Hematopoietic multipotent progenitor cell (in vitro differentiated cells): Measurements from ENCODE around the gene YPEL5. TPM values are rescaled to one million over a fixed set of nuclear protein-coding genes. Genes with fewer than 3 reads are reported as not detected.
A peak's percentile ranks its signal among the peaks of the same experiment; 100 is the strongest.

Experiments
- DNase-seq, 3 donors: peaks; one replicate each; pipeline ENCODE4 v3.0.0-alpha.2; 2011 to 2015; ENCODE audit warnings: low read depth in 2 of 3, low spot score in 2 of 3
- total RNA-seq: library from RNA; depleted of rRNA; stranded (reverse); fragments of >200 nt; gene quantifications from one replicate; pipeline ENCODE4 v1.2.3, GENCODE V29; 2012

Gene YPEL5
- total RNA-seq, 1 donor = 89.4 TPM

DNA sequence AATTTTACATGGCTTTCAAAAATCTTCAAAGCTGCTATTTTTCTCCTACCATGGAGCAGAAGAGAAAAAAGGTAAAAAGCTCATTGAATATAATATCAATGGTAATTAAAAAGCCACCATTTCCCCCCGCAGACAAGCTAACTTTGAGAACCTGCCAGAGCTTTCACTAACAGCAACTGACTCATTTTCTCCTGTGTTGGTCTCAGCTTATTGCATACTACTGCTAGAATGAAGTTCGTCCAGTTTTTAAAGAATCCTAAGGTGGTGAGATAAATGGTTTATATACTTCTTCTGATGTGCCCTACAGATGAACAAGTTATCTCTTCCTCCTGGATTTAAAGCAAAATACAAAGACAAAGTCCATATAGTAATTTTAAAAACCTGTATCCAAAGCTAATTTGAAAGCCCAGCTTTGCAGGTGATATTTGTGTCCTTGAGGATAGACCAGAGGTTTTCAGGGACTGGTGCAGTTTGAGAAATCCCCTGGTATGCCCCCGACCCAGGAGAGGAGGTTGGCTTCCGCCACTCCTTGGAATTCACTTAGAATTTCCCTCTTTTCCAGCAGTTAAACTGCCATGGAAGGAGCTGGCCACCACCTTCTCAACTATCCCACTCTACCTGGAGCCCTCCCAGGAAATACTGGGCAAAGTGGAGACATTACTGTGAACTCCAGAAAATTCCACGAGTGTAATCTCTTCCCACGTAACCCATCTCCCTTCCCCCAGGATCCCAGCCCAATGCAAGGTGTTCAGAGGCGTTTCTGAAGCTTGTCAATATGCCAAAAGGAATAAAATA, 17.5 kb downstream of the YPEL5 start:
- DNase-seq = no peak

DNA sequence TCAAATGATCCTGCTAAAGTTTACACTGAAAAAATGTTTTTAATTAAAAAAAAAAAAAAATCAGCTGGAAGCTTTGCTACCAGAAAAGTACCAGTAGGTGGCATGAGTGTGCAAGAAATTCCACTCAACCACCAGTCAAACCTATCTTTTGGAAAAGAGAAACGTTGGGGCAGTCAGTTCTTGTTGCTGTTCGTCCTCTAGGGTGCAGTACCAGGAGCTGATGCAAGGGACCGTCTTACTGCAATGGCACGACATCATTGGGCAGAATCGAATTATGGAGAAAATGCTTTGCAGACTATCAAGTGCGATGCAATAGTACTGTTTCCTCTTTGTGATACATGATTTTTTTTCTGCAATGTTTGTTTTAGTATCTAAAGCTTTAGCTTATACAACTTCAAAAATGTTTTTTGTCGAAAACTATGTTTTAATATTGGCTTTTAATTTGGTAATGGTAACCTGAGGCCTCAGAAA, 18.3 kb downstream of the YPEL5 start:
- peak; percentile 44 to 96 (median 85) for DNase-seq

DNA sequence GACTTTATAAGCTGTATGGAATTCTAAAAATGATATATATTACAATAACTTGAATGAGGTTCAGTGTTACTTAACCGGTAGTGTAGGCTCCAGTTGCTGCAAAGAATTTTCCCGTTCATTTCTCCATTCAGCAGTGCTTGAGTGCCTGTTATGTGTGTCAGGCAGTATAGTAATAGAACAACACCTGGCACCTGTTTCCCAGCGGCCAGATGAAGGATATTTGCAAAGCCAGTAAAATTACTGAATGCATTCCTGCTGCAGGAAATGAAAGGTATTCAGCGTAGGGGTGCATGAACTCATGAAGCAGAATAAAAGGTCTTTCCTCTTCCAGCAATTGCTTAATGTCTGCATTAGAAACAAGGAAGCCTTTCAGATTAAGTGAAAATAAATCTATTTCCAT, 18.8 kb downstream of the YPEL5 start:
- DNase-seq = no peak

DNA sequence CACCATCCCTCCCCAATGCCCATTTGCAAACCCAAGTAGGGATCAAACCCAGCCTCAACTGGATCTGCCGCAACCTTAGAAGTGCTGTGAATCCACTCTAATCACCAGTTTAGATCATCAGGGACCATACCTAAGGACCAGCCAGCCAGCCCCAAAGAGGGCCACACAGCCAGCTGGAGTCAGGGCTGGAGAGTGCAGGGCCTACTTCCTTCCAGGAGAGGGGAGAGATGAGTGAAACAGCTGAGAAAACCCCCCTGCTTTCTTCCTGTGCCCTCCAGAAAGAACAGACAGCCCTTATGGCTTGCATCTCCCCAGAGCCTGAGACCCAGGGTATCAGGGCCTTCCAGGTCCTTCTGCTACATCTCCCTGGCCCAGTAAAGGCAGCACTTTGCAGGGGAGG, 25.8 kb downstream of the YPEL5 start:
- no peak for DNase-seq

DNA sequence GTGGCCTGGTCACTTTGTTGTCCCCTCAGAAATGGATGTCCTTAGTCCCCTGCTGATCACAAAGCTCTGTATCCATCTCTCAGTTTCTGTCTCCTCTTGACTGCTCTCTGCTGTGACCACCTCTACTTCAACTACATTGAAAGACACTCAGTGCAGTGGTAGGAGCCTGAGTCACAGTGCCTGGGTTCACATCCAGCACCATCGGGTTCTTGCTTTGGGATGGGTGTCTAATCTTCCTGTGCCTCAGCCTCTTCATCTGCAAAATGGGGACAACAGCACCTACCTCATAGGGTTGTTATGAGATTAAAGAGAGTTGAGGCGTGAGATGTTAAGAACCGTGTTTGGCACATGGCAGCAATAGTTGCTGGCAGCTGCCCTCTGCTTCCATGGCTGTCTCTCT, 30.6 kb downstream of the YPEL5 start:
- no peak for DNase-seq

DNA sequence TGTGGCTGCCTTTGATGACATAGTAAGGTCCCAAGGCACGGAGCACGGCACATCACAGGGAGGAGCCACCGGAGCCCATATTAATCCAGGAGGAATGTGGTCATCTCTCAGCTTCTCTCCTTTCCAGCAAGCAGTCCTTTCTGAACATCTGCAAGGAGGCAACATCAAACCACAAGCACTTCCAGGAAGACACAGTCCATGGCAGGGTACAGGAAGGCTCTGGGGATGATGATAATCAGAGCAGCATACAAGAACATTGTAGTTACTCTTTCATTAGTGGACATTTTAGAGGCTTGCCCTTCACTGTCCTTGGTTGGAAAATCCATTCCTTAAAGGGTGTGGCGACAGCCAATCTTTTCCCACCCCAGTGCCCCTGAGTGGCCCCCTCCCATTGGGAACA, 31.1 kb downstream of the YPEL5 start:
- no peak for DNase-seq

DNA sequence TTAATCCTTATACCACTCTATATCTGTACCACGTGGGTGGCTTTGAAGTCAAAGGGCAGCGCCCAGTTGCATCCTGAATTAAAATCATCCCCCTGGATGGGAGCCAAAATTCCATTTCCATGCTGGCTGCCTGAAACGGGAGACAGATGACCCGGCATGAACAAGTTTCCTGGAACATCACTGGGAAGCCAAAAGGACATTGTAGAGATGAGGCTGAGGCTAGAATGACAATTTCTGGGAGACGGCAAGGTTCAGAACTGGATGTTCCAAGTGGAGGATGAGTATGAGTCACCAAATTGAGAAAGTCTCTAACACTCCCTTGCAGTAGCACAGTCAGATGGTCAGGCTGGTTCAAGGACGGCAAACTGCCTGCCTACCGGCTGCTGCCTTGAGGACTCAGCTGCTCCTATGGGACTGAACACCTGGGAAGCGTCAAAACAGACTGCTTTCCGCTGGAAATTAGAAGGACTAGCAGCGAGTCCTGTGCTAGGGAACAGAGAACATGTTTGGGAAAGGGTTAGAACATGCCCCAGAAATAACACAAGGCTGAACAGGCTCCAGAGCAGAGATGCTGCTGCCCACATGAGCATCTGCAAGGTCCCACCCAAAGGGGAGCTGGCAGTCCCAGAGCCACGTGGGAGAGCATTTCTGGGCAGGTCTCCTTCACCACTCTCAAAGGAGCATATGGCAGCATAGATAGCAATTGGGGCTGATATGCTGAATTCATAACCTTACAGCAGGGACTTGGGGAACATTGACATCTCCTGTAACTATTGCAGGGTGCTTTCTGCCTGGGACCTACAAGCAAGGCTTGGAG, 32.0 kb downstream of the YPEL5 start:
- no peak for DNase-seq

DNA sequence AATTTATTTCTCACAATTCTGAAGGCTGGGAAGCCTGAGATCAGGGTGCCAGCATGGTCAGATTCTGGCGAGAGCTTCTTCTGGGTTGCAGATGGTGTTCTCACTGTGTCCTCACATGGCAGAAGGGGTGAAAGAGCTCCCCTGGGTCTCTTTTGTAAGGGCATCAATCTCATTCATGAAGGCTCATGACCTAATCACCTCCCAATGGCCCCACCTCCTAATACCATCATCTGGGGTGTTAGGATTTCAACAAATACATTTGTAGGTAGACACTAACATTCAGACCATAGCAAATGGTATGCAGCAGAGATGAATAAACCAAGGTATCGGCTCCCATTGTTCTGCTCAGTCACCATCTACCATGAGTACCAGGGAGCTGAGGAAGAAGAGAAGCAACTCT, 32.7 kb downstream of the YPEL5 start:
- no peak for DNase-seq

- DNase-seq = no peak
Observed at GRCh38 chr2:30180226-30180625, 33.4 kb downstream of the YPEL5 start.

DNA sequence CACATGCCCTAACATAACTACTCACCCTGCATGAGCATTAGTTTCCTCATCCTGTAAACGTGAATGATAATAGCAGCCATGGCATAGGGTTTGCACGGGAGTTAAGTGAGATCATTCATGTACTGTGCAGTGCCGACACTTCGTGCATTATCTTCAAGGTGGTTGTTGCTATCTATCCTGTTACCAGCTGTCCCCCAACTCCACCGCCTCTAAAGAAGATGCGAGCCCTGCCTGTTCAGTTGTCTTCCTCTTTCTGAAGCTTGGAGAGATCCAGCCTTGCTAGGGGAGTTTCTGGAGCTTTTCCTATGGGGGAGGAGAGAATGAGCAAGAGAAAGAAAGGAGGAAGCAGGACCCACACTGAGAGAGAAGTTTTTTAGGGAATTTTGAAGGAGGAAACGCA, 34.4 kb downstream of the YPEL5 start:
- no peak for DNase-seq

GRCh38 chr2:30184035-30184434, 37.2 kb downstream of the YPEL5 start:
- DNase-seq = no peak

DNA sequence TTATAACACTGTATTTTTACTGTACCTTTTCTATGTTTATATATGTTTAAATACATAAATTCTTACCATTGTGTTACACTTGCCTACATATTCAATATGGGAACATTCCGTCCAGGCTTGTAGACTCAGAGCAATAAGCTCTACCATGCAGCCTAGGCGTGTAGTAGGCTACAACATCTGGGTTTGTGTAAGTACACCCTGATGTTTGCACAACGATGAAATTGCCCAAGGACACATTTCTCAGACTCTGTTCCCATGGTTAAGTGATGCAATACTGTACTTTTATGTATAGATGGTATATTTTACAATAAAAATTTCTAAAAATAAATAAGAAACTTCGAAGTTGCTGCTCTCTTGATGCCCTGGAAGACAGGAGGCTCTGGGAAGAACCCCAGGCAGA, 38.4 kb downstream of the YPEL5 start:
- no peak for DNase-seq

DNA sequence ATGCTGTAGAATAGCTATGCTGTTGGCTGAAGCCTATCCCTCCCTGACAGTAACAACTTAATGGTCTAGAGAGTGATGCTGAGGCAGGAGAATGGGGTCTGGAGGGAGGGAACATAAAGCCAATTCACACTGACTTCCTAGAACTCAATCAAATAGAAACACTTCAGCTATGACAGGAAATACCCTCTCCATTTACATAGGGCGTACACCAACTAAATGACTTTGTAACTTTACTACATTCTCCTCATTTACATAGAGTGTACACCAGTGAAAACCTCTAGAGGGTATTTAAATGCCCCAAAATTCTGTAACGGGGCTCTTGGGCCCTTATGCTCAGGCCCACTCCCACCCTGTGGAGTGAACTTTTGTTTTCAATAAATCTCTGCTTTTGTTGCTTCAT, 41.5 kb downstream of the YPEL5 start:
- no peak for DNase-seq

DNA sequence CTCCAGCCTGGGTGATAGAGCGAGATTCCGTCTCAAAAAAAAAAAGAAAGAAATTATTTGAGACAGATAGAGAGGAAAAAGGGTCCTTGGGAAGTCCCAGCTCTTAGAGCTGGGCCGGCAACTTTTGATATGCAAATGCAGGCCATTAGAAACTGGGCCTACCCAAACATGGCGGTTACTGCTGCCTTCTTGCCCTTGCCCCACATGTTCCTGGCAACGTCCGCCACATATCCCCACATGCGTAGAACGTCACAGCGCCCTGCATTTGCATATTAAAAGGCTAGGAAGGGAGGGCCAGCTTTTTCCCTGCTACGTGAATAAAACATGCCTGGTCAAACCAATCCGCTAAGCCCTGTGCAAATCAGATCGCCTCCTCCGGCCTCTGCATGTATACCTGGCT, 43.8 kb downstream of the YPEL5 start:
- no peak for DNase-seq

DNA sequence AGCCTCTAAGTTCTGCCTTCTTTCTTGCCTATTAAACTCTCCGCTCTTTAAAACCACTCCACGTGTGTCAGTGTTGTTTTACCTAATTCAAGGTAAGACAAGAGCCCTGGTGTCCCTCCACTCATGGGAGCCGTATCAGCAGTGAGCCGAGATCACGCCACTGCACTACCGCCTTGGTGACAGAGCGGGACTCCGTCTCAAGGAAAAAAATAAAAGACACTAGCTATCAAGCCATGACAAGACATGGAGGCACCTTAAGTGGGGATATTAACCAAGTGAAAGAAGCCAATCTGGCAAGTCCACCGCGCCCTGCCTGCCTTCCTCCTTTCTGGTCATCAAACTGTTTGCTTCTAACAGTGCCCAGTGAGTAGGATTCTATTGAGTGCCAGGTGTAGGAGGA, 44.3 kb downstream of the YPEL5 start:
- no peak for DNase-seq

- peak in 2 of 3 donors; percentile 23 to 26 for DNase-seq
Observed at GRCh38 chr2:30191819-30192271, 45.0 kb downstream of the YPEL5 start.

- no peak for DNase-seq
Observed at GRCh38 chr2:30192314-30192713, 45.5 kb downstream of the YPEL5 start.

GRCh38 chr2:30193104-30193681, 46.4 kb downstream of the YPEL5 start:
- no peak for DNase-seq

- DNase-seq = no peak
Observed at GRCh38 chr2:30194421-30194820, 47.6 kb downstream of the YPEL5 start.

- DNase-seq = no peak
Observed at GRCh38 chr2:30195016-30195415, 48.2 kb downstream of the YPEL5 start.

DNA sequence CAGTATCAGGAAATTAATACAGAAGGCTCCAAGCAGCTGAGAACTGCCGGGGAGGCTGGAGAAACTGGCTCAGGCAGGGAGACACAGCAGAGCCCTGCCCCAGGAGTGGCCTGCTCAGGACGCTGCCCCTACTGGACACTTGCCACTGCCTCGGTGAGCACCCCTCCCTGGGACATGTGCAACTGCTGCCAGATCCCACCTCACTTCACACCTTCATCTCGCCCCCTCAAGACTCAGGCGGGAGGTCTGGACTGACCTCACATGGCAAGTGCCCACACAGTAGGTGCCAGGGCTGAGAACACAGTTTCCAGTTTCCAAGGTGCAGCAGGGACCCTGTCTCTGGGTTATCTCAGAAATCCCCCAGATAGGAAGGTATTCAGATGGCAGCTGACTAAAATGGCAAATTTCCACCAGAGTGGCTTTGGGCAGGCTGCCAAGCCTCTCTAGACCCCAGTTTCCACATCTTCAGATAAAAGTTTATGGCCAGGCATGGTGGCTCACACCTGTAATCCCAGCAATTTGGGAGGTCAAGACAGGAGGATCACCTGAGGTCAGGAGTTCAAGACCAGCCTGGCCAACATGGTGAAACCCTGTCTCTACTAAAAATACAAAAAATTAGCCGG, 50.9 kb downstream of the YPEL5 start:
- DNase-seq = no peak
